NCI-H1694 treated with DMSO at 0.1 percent for 48 hours (cell line): Measurements from ENCODE around the gene DLG2.

ENCODE experiments used
- DNase-seq: peaks from one replicate; lab custom pipeline; 2025; lab: John Stamatoyannopoulos, UW

The DLG2 gene

DNA sequence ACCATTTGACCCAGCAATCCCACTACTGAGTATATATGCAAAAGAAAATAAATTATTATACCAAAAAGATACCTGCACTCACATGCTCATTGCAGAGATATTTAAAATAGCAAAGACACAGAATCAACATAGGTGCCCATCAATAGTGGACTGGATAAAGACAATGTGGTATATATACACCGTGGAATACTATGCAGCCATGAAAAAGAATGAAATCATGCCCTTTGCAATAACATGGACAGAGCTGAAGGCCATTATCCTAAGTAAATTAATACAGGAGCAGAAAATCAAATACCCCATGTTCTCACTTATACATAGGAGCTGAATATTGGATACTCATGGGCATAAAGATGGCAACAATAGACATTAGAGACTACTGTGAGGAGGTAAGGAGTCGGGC is 68.7 kb downstream of the DLG2 start:
- no peak for DNase-seq

DNA sequence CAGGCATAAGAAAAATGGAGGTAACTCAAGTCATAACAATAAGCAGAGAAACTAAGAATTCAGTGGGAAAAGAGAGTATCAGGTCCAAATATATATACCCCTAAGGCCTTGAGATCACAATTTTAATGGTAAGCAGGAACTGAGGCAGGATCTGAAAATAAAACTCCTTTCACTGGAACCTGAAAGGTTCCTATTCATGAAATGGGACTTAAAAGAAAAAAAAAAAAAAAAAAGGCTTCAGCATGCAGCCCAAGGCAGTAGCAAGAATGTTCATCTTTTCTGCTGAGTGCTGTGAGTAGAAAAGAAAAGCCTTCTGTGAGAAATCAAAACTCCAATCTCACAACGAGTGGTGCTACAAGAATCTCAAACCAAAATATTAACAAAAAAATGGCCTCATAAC is 75.3 kb downstream of the DLG2 start:
- DNase-seq, result no peak

GRCh38 chr11:85541683-85542082 is 85.5 kb downstream of the DLG2 start:
- no peak for DNase-seq

- DNase-seq, result no peak
These were observed 86.4 kb downstream of the DLG2 start for GRCh38 chr11:85540635-85541205.

DNA sequence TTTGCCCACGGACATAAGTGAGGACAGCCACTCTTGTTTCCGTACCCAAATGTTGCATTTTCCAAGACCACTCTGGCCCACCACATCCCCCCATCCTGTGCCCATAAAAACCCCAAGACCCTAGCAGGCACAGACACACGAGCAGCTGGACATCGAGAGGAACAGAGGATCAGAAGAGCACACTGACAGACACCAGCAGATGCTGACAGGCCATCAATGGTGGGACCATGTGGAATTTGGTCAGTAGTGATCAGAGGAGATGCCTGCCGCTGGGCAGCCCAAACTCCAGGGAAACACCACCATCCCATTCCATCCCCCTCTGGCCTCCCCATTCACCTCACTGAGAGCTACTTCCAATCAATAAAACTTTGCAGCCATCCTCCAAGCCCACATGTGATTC is 87.0 kb downstream of the DLG2 start:
- DNase-seq, result no peak

GRCh38 chr11:85539740-85540139 is 87.4 kb downstream of the DLG2 start:
- no peak for DNase-seq

- DNase-seq, result no peak
These were observed 88.0 kb downstream of the DLG2 start for GRCh38 chr11:85539029-85539689.

DNA sequence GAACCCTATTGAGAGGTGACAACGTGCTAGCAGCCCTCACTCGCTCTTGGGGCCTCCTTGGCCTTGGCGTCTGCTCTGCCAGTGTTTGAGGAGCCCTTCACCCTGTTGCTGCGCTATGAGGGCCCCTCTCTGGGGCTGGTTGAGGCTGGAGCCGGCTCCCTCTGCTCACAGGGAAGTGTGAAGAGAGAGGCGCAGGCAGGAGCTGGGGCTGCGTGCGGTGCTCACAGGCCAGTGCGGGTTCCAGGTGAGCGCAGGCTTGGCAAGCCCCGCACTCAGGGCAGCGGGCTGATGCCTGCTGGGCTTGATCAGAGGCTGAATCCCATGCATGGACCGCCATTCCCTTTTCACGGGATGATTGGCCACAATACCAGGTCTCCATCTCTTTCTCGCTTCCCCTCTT is 90.7 kb downstream of the DLG2 start:
- no peak for DNase-seq

GRCh38 chr11:85534806-85535205 is 92.3 kb downstream of the DLG2 start:
- no peak for DNase-seq

- no peak for DNase-seq
These were observed 95.8 kb downstream of the DLG2 start for GRCh38 chr11:85531191-85531897.

GRCh38 chr11:85530634-85531033 is 96.5 kb downstream of the DLG2 start:
- DNase-seq, result no peak

DNA sequence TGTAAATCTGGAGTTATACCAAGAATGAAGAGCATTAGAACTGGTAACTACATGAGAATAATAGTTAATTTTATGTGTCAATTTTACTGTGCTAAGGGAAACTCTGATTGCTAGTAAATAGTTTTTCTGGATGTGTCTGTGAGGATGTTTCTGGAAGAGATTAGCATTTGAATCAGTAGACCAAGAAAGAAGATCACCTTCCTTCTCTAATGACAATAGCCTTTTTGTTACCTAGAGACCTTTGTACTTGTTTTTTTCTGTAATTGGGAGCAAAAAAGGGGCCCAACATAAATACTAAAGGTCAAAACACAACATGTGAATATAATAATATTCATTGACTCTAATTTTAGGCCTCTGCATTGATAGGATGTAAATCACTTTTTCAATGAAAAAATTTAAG is 100.6 kb downstream of the DLG2 start:
- DNase-seq, result no peak

- DNase-seq, result no peak
These were observed 101.5 kb downstream of the DLG2 start for GRCh38 chr11:85525686-85526085.

- no peak for DNase-seq
These were observed 109.9 kb downstream of the DLG2 start for GRCh38 chr11:85517272-85517671.

- DNase-seq, result no peak
These were observed 131.2 kb downstream of the DLG2 start for GRCh38 chr11:85495918-85496317.

DNA sequence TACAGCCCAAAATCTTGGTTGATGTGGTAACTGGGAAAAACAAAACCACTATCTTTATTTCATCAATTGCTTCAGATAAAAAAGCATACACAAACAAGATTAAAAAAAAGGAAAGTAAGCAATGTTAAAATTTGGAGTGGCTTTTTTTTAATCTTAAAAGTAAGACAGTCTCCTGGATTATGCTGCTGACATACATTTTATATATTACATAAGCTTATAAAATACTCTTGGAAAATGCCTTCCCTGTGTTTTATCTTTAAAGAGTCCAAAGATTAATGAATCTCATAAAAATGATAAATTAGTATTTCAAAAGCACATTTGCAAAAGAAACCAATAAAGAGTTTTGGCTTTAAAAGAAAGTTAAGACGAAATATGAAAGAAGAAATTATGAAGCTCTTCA is 132.7 kb downstream of the DLG2 start:
- no peak for DNase-seq

DNA sequence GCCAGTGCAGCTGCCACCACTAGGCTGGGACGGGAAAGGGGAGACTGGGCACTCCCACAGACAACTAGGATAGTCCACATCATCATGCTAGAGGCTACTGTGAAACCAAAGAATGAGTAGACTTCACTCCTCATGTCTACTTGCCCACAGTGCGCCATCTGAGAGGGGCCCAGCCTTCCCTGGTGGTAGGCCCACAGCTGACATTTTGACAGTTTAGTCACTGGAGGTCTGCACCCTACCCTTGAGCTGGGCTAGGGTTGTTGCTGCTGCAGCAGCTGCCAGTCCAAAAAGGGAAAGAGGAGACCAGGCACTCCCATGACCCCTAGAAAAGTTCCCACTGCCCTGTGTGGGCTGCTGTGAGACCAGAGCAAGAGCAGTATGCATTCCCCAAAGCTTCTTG is 141.2 kb downstream of the DLG2 start:
- DNase-seq, result no peak

- no peak for DNase-seq
These were observed 143.3 kb downstream of the DLG2 start for GRCh38 chr11:85483861-85484260.

- DNase-seq, result no peak
These were observed 145.3 kb downstream of the DLG2 start for GRCh38 chr11:85481862-85482261.

DNA sequence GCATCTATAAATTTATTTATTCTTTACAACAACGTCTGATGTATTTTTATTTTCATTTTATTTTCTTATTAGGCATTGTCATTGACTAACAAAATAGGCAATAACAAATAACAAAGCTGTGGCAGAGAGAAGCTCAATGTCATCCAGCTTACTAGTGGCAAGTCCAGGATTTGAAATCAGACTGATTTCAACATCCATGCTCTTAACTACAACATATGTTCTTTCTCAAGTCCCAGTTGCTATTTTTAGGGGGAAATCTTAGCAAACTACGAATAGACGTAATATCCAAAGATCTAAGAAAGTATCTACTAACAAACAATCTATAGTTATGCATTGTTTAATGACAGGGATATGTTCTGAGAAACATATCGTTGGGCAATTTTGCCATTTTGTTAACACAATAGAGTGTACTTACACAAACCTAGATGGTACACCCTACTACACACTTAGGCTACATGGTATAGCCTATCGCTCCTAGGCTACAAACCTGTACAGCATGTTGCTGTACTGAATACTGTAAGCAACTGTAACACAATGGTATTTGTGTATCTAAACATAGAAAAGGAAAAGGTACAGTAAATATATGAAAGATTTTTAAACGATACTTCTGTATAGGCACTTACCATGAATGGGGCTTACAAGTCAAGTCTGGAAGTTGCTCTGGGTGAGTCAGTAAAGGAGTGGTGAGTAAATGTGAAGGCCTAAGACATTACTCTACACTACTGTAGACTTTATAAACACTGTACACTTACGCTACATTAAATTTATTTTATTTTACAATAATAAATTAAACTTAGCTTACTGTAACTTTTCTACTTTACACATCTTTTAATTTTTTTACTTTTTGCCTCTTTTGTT is 151.3 kb downstream of the DLG2 start:
- no peak for DNase-seq

DNA sequence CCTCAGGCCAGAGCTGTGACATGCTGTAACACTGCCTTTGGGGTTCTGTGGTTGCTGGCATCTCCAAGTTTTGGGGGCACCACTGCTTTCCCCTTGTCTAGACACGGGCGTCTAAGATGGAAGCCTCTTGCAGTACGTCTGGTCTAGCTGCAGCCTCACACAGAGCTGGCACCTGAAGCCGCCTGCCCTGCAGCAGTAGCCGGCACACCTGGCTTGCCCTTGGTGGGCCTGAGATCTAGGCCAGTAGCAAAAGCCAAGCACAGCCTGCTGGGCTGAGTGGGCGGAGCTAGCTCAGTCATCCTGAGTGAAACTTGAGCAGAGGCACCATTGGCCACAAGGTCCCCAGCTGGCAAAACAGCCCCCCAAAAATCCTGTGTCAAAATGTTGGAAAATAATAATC is 154.2 kb downstream of the DLG2 start:
- no peak for DNase-seq

DNA sequence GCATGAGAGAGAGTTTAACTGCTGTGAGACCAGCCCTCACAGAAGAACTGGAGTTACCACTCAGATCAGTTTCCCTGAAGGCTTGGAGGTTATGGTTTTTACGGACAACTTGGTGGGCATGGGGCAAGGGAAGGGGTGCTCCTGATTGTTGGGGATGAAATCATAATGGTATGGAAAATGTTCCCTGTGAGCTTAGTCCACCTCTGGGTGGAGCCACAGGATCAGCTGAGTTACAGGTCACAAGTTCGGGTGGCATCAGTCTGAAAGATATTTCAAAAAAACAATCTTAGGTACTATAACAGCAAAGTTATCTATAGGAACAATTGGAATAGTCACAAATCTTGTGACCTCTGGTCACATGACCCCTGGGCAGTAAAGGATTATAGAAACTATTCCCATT is 162.9 kb downstream of the DLG2 start:
- no peak for DNase-seq

DNA sequence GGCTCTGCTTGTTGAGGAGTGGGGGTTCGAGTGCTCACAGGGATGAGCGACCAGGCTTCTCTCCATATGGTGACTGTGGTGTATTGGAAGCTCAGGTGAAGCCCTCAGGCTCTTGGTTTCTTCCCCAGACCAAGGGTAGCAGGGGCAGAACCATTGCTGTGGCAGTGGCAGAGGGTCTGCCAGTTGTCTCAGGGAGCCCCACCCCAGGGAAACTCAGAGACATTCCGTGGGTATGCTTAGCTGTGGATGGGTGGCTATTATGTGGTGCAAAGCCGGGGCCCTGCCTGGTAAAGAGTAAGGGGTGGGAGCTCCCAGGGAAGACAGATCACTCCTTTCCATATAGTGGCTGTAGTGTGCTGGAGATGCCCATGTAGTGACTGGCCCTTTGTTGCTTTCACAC is 167.8 kb downstream of the DLG2 start:
- DNase-seq, result no peak
